Pulmonary artery endothelial cell (primary cell): ENCODE data around the gene RAB36. TPM values are rescaled to one million over a fixed set of nuclear protein-coding genes. Genes with fewer than 3 reads are reported as not detected.

ENCODE experiments used
- DNase-seq: peaks from one replicate; pipeline ENCODE4 v3.0.0-alpha.2; 2011; ENCODE audit warnings: low read depth, low spot score
- total RNA-seq: library from RNA; depleted of rRNA; stranded (reverse); fragments of >200 nt; gene quantifications from 2 replicates; pipeline ENCODE4 v1.2.3, GENCODE V29; 2014

Gene RAB36
- total RNA-seq, 1 donor from 2014 or later, result 2.0 TPM

- no peak for DNase-seq
Measured at GRCh38 chr22:23204125-23204488, 58.8 kb downstream of the RAB36 start.

- no peak for DNase-seq
Measured at GRCh38 chr22:23204541-23205157, 59.4 kb downstream of the RAB36 start.

GRCh38 chr22:23205339-23206049, 60.2 kb downstream of the RAB36 start:
- DNase-seq, result no peak

- no peak for DNase-seq
Measured at GRCh38 chr22:23206915-23207314, 61.6 kb downstream of the RAB36 start.

- no peak for DNase-seq
Measured at GRCh38 chr22:23207729-23208393, 62.6 kb downstream of the RAB36 start.

- no peak for DNase-seq
Measured at GRCh38 chr22:23210428-23211170, 65.3 kb downstream of the RAB36 start.

- no peak for DNase-seq
Measured at GRCh38 chr22:23211622-23212021, 66.3 kb downstream of the RAB36 start.

GRCh38 chr22:23212061-23213021, 67.1 kb downstream of the RAB36 start:
- no peak for DNase-seq

GRCh38 chr22:23213022-23213555, 67.8 kb downstream of the RAB36 start:
- no peak for DNase-seq

GRCh38 chr22:23213581-23214334, 68.5 kb downstream of the RAB36 start:
- peak; percentile 73 for DNase-seq

Other genes with a start within 250 kb of the RAB36 start
- gene GNAZ, start 75.0 kb upstream of the RAB36 start, total RNA-seq, result 1.1 and 2.8 TPM in 2 replicates
- 0.07 and 0.20 TPM in 2 replicates for gene RSPH14, start 3.5 kb upstream of the RAB36 start, total RNA-seq
- 131 and 165 TPM in 2 replicates for gene BCR, start 35.0 kb downstream of the RAB36 start, total RNA-seq